NCI-H524 (cell line): Measurements from ENCODE around the gene IGFBPL1.
"Not testable (repeated sequence)": the region's sequence is repeated elsewhere in the genome, so short reads cannot be mapped to it uniquely, and the experiment has no call there.

Experiments used
- DNase-seq, 2 experiments: peaks; one replicate each; lab custom pipeline; 2025; lab: John Stamatoyannopoulos, UW

Gene IGFBPL1

GRCh38 chr9:38423973-38424843, at the start of gene IGFBPL1:
Gene IGFBPL1 (minus strand): TSS chr9:38424454. CDS start chr9:38424424, 30 bp downstream.
- DNase-seq = peak; percentile 49 to 82

GRCh38 chr9:38472583-38473249, 48.5 kb upstream of the IGFBPL1 start:
- DNase-seq = not testable (repeated sequence)

GRCh38 chr9:38467404-38467803, 43.1 kb upstream of the IGFBPL1 start:
- DNase-seq = peak in 1 of 2 experiments; percentile 3

- no peak for DNase-seq
These were observed 29.6 kb upstream of the IGFBPL1 start for GRCh38 chr9:38453835-38454234.

GRCh38 chr9:38451162-38451561, 26.9 kb upstream of the IGFBPL1 start:
- DNase-seq = no peak

GRCh38 chr9:38447703-38448102, 23.4 kb upstream of the IGFBPL1 start:
- no peak for DNase-seq

GRCh38 chr9:38445154-38446043, 21.1 kb upstream of the IGFBPL1 start:
- no peak for DNase-seq

GRCh38 chr9:38443597-38443996, 19.3 kb upstream of the IGFBPL1 start:
- DNase-seq = no peak

GRCh38 chr9:38443181-38443580, 18.9 kb upstream of the IGFBPL1 start:
- DNase-seq = no peak

- no peak for DNase-seq
These were observed 18.3 kb upstream of the IGFBPL1 start for GRCh38 chr9:38442473-38443096.

GRCh38 chr9:38441347-38442085, 17.3 kb upstream of the IGFBPL1 start:
- no peak for DNase-seq

- no peak for DNase-seq
These were observed 16.3 kb upstream of the IGFBPL1 start for GRCh38 chr9:38440516-38440915.

GRCh38 chr9:38439916-38440301, 15.7 kb upstream of the IGFBPL1 start:
- DNase-seq = no peak

- no peak for DNase-seq
These were observed 15.1 kb upstream of the IGFBPL1 start for GRCh38 chr9:38439291-38439915.

GRCh38 chr9:38437193-38437823, 13.1 kb upstream of the IGFBPL1 start:
- no peak for DNase-seq

- no peak for DNase-seq
These were observed 12.5 kb upstream of the IGFBPL1 start for GRCh38 chr9:38436708-38437107.

- DNase-seq = no peak
These were observed 11.3 kb upstream of the IGFBPL1 start for GRCh38 chr9:38435521-38435920.

- no peak for DNase-seq
These were observed 10.6 kb upstream of the IGFBPL1 start for GRCh38 chr9:38434853-38435252.

GRCh38 chr9:38434365-38434764, 10.1 kb upstream of the IGFBPL1 start:
- DNase-seq = no peak

GRCh38 chr9:38432922-38433510, 8.8 kb upstream of the IGFBPL1 start:
- peak; percentile 40 to 68 for DNase-seq
